Measurements from ENCODE around the gene THOC2. TPM values are rescaled to one million over a fixed set of nuclear protein-coding genes. Genes with fewer than 3 reads are reported as not detected.

The THOC2 gene
- total RNA-seq, 1 donor from 2014 or later = 74.5 TPM

GRCh38 chrX:123563167-123563566 lies 169.7 kb downstream of the THOC2 start:
- DNase-seq = no peak

- no peak for DNase-seq
Observed at GRCh38 chrX:123562342-123563146, 170.3 kb downstream of the THOC2 start.

GRCh38 chrX:123561439-123562215 lies 171.2 kb downstream of the THOC2 start:
- DNase-seq = no peak

GRCh38 chrX:123550829-123551228 lies 182.0 kb downstream of the THOC2 start:
- no peak for DNase-seq

Other genes with a start within 250 kb of the THOC2 start
- gene XIAP, start 127.0 kb upstream of the THOC2 start, total RNA-seq = 41.5 and 50.1 TPM in 2 replicates
- gene STAG2, start 228.7 kb upstream of the THOC2 start, total RNA-seq = 107 and 135 TPM in 2 replicates

Measured in dermis blood vessel endothelial cell (primary cell).